D721Med (cell line): ENCODE data around the gene KRI1.
"Not testable (repeated sequence)": the region's sequence is repeated elsewhere in the genome, so short reads cannot be mapped to it uniquely, and the experiment has no call there.

Source experiments
- DNase-seq: peaks from one replicate; pipeline ENCODE4 v3.0.0; 2011; ENCODE audit warnings: low spot score; ENCODE audit not compliant: insufficient read length
- FAIRE-seq: peaks from 2 replicates; lab custom pipeline; 2011; peaks lifted over from hg19 to GRCh38; lab: Jason Lieb, UNC
- CTCF ChIP-seq: IDR thresholded peaks from 2 replicates; pipeline ENCODE4 v1.5.1; 2012; ENCODE audit warnings: mild to moderate bottlenecking, control low read depth; ENCODE audit not compliant: insufficient read depth; ENCODE audit errors: missing control alignments

KRI1 gene

GRCh38 chr19:10575011-10575716 lies 9.4 kb upstream of the KRI1 start:
- no peak for TF ChIP-seq CTCF
- no peak for DNase-seq
- no peak for FAIRE-seq

- no peak for DNase-seq
- TF ChIP-seq CTCF: no peak
- FAIRE-seq: no peak
Observed at GRCh38 chr19:10574462-10574861, 8.7 kb upstream of the KRI1 start.

GRCh38 chr19:10573793-10574192 lies 8.0 kb upstream of the KRI1 start:
- not testable (repeated sequence) for DNase-seq, FAIRE-seq

GRCh38 chr19:10568826-10569651 lies 3.2 kb upstream of the KRI1 start, which contains the start of gene CDKN2D:
Gene CDKN2D, minus strand, starts transcription at chr19:10568979. Its CDS starts 326 bp downstream, at chr19:10568653.
- FAIRE-seq: no peak
- no peak for TF ChIP-seq CTCF
- DNase-seq: peak; percentile 82

- TF ChIP-seq CTCF: no peak
- no peak for FAIRE-seq
- no peak for DNase-seq
Observed at GRCh38 chr19:10568062-10568825, 2.4 kb upstream of the KRI1 start.

GRCh38 chr19:10567656-10568055 lies 1.8 kb upstream of the KRI1 start:
- DNase-seq: no peak
- TF ChIP-seq CTCF: no peak
- no peak for FAIRE-seq
